ENCODE data around the gene IRS2.
A peak's percentile ranks its signal among the peaks of the same experiment; 100 is the strongest.
"Not testable (repeated sequence)": the region's sequence is repeated elsewhere in the genome, so short reads cannot be mapped to it uniquely, and the experiment has no call there.

IRS2 gene

GRCh38 chr13:109737606-109738005, 48.8 kb downstream of the IRS2 start:
- H3K36me3 ChIP-seq, result no peaks in the 10 kb centered on the region
- H3K9ac ChIP-seq, result no peak overlapping the region
- 0 out of 2 replicates have a peak overlapping the region, but pooled peaks have one; percentile 18 for H3K27ac ChIP-seq
- peaks cover 68% of the 10 kb centered on the region for H3K4me1 ChIP-seq
- no peak for TF ChIP-seq Cebpa-rat (IDR thresholded peaks at IDR 0.05)
- no peak overlapping the region for H3K4me2 ChIP-seq
- no peaks in the 10 kb centered on the region for H4K20me1 ChIP-seq
- H3K9me3 ChIP-seq, result peaks cover 5% of the 10 kb centered on the region; the same call in 1 of the 2 replicates
- H3K4me3 ChIP-seq, result no peak overlapping the region
- H3K27me3 ChIP-seq, result no peaks in the 10 kb centered on the region

- no peaks in the 10 kb centered on the region for H4K20me1 ChIP-seq
- H3K9me3 ChIP-seq, result peaks cover 10% of the 10 kb centered on the region; the same call in 1 of the 2 replicates
- H3K4me2 ChIP-seq, result no peak overlapping the region
- no peaks in the 10 kb centered on the region for H3K36me3 ChIP-seq
- no peak overlapping the region for H3K9ac ChIP-seq
- TF ChIP-seq Cebpa-rat (IDR thresholded peaks at IDR 0.05), result no peak
- H3K27ac ChIP-seq, result 0 out of 2 replicates have a peak overlapping the region, but pooled peaks have one; percentile 18
- peaks cover 64% of the 10 kb centered on the region for H3K4me1 ChIP-seq
- no peaks in the 10 kb centered on the region for H3K27me3 ChIP-seq
- no peak overlapping the region for H3K4me3 ChIP-seq
Observed at GRCh38 chr13:109737046-109737573, 49.3 kb downstream of the IRS2 start.

GRCh38 chr13:109735436-109735966, 50.9 kb downstream of the IRS2 start:
- H3K27me3 ChIP-seq, result no peaks in the 10 kb centered on the region
- H4K20me1 ChIP-seq, result no peaks in the 10 kb centered on the region
- no peak overlapping the region for H3K27ac ChIP-seq
- H3K36me3 ChIP-seq, result no peaks in the 10 kb centered on the region
- peak overlapping the region; percentile 98 for H3K4me2 ChIP-seq
- no peak overlapping the region for H3K9ac ChIP-seq
- no peak overlapping the region for H3K4me3 ChIP-seq
- H3K4me1 ChIP-seq, result peaks cover 68% of the 10 kb centered on the region
- H3K9me3 ChIP-seq, result peaks cover 10% of the 10 kb centered on the region; the same call in 1 of the 2 replicates
- no peak for TF ChIP-seq Cebpa-rat (IDR thresholded peaks at IDR 0.05)

- Histone ChIP-seq H3K36me3 (no peaks in the 10 kb centered on the region), H3K27me3 (no peaks in the 10 kb centered on the region), H3K4me1 (peaks cover 73% of the 10 kb centered on the region), H3K9ac (peak overlapping the region; percentile 66), H3K4me2 (peak overlapping the region; percentile 98), H3K9me3 (peaks cover 10% of the 10 kb centered on the region; the same call in 1 of the 2 replicates), H3K27ac (peak overlapping the region; percentile 88), H3K4me3 (peak overlapping the region; percentile 52), H4K20me1 (no peaks in the 10 kb centered on the region)
- TF ChIP-seq Cebpa-rat (IDR thresholded peaks at IDR 0.05), result no peak
Observed at GRCh38 chr13:109734002-109734785, 52.2 kb downstream of the IRS2 start.

GRCh38 chr13:109733550-109733949, 52.8 kb downstream of the IRS2 start:
- H4K20me1 ChIP-seq, result no peaks in the 10 kb centered on the region
- peaks cover 10% of the 10 kb centered on the region; the same call in 1 of the 2 replicates for H3K9me3 ChIP-seq
- H3K4me3 ChIP-seq, result peak overlapping the region; percentile 52
- H3K27ac ChIP-seq, result peak overlapping the region; percentile 88
- H3K27me3 ChIP-seq, result no peaks in the 10 kb centered on the region
- peak overlapping the region; percentile 66 for H3K9ac ChIP-seq
- H3K4me2 ChIP-seq, result peak overlapping the region; percentile 98
- TF ChIP-seq Cebpa-rat (IDR thresholded peaks at IDR 0.05), result no peak
- no peaks in the 10 kb centered on the region for H3K36me3 ChIP-seq
- peaks cover 79% of the 10 kb centered on the region for H3K4me1 ChIP-seq

GRCh38 chr13:109732470-109733170, 53.8 kb downstream of the IRS2 start:
- peaks cover 78% of the 10 kb centered on the region for H3K4me1 ChIP-seq
- H3K9ac ChIP-seq, H3K36me3 ChIP-seq, H3K27me3 ChIP-seq, H4K20me1 ChIP-seq: not testable (repeated sequence)
- H3K9me3 ChIP-seq, result peaks cover 19% of the 10 kb centered on the region; the same call in 1 of the 2 replicates
- H3K4me3 ChIP-seq, result 0 out of 2 replicates have a peak overlapping the region, but pooled peaks have one; percentile 28
- H3K4me2 ChIP-seq, result peak overlapping the region; percentile 98
- peak overlapping the region; percentile 88 for H3K27ac ChIP-seq

- Histone ChIP-seq H3K27ac (peak overlapping the region; percentile 75), H3K4me3 (peak overlapping the region; percentile 65), H3K4me2 (peak overlapping the region; percentile 82)
Observed at GRCh38 chr13:109730812-109731335, 55.5 kb downstream of the IRS2 start.

GRCh38 chr13:109728791-109729731, 57.3 kb downstream of the IRS2 start:
- peaks cover 23% of the 10 kb centered on the region; the same call in 1 of the 2 replicates for H3K36me3 ChIP-seq
- H3K9me3 ChIP-seq, result peaks cover 47% of the 10 kb centered on the region
- peak overlapping the region; percentile 65 for H3K4me3 ChIP-seq
- peak overlapping the region; percentile 28 for H3K27ac ChIP-seq
- peak overlapping the region; percentile 82 for H3K4me2 ChIP-seq
- H4K20me1 ChIP-seq, result no peaks in the 10 kb centered on the region
- peaks cover 82% of the 10 kb centered on the region for H3K4me1 ChIP-seq
- peak overlapping the region; percentile 71 for H3K9ac ChIP-seq
- no peaks in the 10 kb centered on the region for H3K27me3 ChIP-seq
- TF ChIP-seq Cebpa-rat (IDR thresholded peaks at IDR 0.05), result no peak

More at GRCh38 chr13:109730812-109731335, 55.5 kb downstream of the IRS2 start:
- peaks cover 81% of the 10 kb centered on the region for H3K4me1 ChIP-seq
- no peak for TF ChIP-seq Cebpa-rat (IDR thresholded peaks at IDR 0.05)
- peak overlapping the region; percentile 78 for H3K9ac ChIP-seq
- peaks cover 22% of the 10 kb centered on the region; the same call in 1 of the 2 replicates for H3K36me3 ChIP-seq
- no peaks in the 10 kb centered on the region for H3K27me3 ChIP-seq
- peaks cover 37% of the 10 kb centered on the region for H3K9me3 ChIP-seq
- H4K20me1 ChIP-seq, result no peaks in the 10 kb centered on the region
